GM08714 (cell line): ENCODE data around the gene CETN1.

ENCODE experiments used
- H3K4me3 ChIP-seq: fragments of 200-500 bp; sonication (Bioruptor generic); 2 replicates; pipeline ENCODE4 v1.5.1; 2014; ENCODE audit warnings: mild to moderate bottlenecking, low read length, inconsistent platforms
- ZNF274 ChIP-seq: IDR thresholded peaks from 2 replicates; pipeline ENCODE4 v1.6.1; 2012; ENCODE audit warnings: mild to moderate bottlenecking, low read depth, low read length

Gene CETN1

GRCh38 chr18:580154-580553, at the start of gene CETN1:
TSS of gene CETN1 (plus strand) at chr18:580380. CDS start at chr18:580409, 29 bp downstream.
- H3K4me3 ChIP-seq, result no peak within 1 kb of the TSS
- no peak for TF ChIP-seq ZNF274

- no peak for TF ChIP-seq ZNF274
- H3K4me3 ChIP-seq, result no peak overlapping the region
Observed at GRCh38 chr18:532018-532417, 48.2 kb upstream of the CETN1 start.

- no peak overlapping the region for H3K4me3 ChIP-seq
- TF ChIP-seq ZNF274, result no peak
Observed at GRCh38 chr18:532632-533031, 47.5 kb upstream of the CETN1 start.

- TF ChIP-seq ZNF274, result no peak
- H3K4me3 ChIP-seq, result no peak overlapping the region
Observed at GRCh38 chr18:533995-534601, 46.1 kb upstream of the CETN1 start.

- no peak overlapping the region for H3K4me3 ChIP-seq
- TF ChIP-seq ZNF274, result no peak
Observed at GRCh38 chr18:543447-544078, 36.6 kb upstream of the CETN1 start.

- no peak overlapping the region for H3K4me3 ChIP-seq
- no peak for TF ChIP-seq ZNF274
Observed at GRCh38 chr18:549967-550366, 30.2 kb upstream of the CETN1 start.

GRCh38 chr18:551404-552061, 28.6 kb upstream of the CETN1 start:
- TF ChIP-seq ZNF274, result no peak
- no peak overlapping the region for H3K4me3 ChIP-seq

GRCh38 chr18:555705-556457, 24.3 kb upstream of the CETN1 start:
- H3K4me3 ChIP-seq, result no peak overlapping the region
- no peak for TF ChIP-seq ZNF274

- no peak overlapping the region for H3K4me3 ChIP-seq
- TF ChIP-seq ZNF274, result no peak
Observed at GRCh38 chr18:564708-565561, 15.2 kb upstream of the CETN1 start.

GRCh38 chr18:565562-566061, 14.6 kb upstream of the CETN1 start:
- TF ChIP-seq ZNF274, result no peak

GRCh38 chr18:567122-567521, 13.1 kb upstream of the CETN1 start:
- TF ChIP-seq ZNF274, result no peak
- H3K4me3 ChIP-seq, result no peak overlapping the region

More at GRCh38 chr18:565562-566061, 14.6 kb upstream of the CETN1 start:
- H3K4me3 ChIP-seq, result no peak overlapping the region

- no peak for TF ChIP-seq ZNF274
- H3K4me3 ChIP-seq, result no peak overlapping the region
Observed at GRCh38 chr18:568731-569130, 11.4 kb upstream of the CETN1 start.

- H3K4me3 ChIP-seq, result no peak overlapping the region
Observed at GRCh38 chr18:570256-570655, 9.9 kb upstream of the CETN1 start.

More at GRCh38 chr18:570256-570655, 9.9 kb upstream of the CETN1 start:
- TF ChIP-seq ZNF274, result no peak
